Measurements from ENCODE around the gene AMOTL1.

The AMOTL1 gene

DNA sequence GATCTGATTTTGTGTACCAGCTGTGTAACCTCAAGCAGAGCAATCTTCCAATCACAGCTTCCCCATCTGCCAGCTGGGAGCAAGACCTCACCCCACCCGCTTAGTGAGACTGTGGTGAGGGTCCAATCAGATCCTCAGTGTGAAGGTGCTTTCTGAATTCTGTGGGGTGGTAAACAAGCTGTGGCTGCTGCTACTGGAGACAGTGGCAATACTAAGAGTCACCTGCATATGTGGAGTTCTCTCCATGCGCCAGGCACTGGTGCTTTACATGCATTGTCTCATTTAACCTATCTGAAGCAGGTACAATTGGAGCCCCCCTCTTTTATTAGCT is 154.8 kb downstream of the AMOTL1 start:
- no peaks in the 10 kb centered on the region for H4K20me1 ChIP-seq (ENCODE audit: control insufficient read depth, insufficient read depth, low read depth, low read length)
- no peaks in the 10 kb centered on the region for H3K36me3 ChIP-seq (ENCODE audit: control insufficient read depth, low read length)
- H3K4me3 ChIP-seq (ENCODE audit: low read length): no peak overlapping the region
- no peaks in the 10 kb centered on the region for H3F3A ChIP-seq (ENCODE audit: control insufficient read depth, insufficient read depth)
- H3K9me2 ChIP-seq (replicated peaks; ENCODE audit: control insufficient read depth, low read length): no peaks in the 10 kb centered on the region
- H3K27me3 ChIP-seq (ENCODE audit: control insufficient read depth, low read length): peaks cover 2% of the 10 kb centered on the region; the same call in 1 of the 2 replicates
- no peak overlapping the region for H3K27ac ChIP-seq (ENCODE audit: low read depth, low read length)
- H3K4me1 ChIP-seq (ENCODE audit: control insufficient read depth, low read length): peaks cover 11% of the 10 kb centered on the region
- no peaks in the 10 kb centered on the region for H3K79me2 ChIP-seq (ENCODE audit: control insufficient read depth, low read length)
- H3K4me2 ChIP-seq (ENCODE audit: low read length): no peak overlapping the region
- no peaks in the 10 kb centered on the region for H3K9me3 ChIP-seq (ENCODE audit: control insufficient read depth, insufficient read depth, low read length)
- TF ChIP-seq, protein P1, sequence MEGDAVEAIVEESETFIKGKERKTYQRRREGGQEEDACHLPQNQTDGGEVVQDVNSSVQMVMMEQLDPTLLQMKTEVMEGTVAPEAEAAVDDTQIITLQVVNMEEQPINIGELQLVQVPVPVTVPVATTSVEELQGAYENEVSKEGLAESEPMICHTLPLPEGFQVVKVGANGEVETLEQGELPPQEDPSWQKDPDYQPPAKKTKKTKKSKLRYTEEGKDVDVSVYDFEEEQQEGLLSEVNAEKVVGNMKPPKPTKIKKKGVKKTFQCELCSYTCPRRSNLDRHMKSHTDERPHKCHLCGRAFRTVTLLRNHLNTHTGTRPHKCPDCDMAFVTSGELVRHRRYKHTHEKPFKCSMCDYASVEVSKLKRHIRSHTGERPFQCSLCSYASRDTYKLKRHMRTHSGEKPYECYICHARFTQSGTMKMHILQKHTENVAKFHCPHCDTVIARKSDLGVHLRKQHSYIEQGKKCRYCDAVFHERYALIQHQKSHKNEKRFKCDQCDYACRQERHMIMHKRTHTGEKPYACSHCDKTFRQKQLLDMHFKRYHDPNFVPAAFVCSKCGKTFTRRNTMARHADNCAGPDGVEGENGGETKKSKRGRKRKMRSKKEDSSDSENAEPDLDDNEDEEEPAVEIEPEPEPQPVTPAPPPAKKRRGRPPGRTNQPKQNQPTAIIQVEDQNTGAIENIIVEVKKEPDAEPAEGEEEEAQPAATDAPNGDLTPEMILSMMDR (IDR thresholded peaks at IDR 0.05; ENCODE audit: low read depth, low read length, poor library complexity, severe bottlenecking): no peak
- TF ChIP-seq EZH2phosphoT487 (IDR thresholded peaks at IDR 0.05; ENCODE audit: borderline replicate concordance, low read length): no peak

DNA sequence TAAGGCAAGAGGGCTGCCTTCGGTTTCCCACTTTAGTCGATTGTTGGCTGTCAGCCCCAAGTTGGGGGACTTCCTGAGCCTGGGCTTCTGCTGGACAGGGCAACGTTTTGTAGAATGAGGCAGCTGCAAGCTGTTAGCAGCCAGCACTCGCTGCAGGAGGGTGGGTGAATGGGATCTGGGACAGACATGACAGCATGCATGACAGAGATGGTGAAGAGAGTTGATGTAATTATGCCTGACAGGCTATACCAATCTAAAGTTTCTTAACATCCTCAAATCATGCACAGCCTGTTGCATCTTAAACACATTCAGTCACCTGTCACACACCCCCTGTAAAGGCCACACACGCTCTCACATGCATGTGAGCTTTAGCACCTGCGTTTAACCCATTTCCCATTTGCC is 156.0 kb downstream of the AMOTL1 start:
- Histone ChIP-seq H3K27me3 (ENCODE audit: control insufficient read depth, low read length) (peaks cover 2% of the 10 kb centered on the region; the same call in 1 of the 2 replicates), H3F3A (ENCODE audit: control insufficient read depth, insufficient read depth) (no peaks in the 10 kb centered on the region), H3K4me1 (ENCODE audit: control insufficient read depth, low read length) (peaks cover 11% of the 10 kb centered on the region), H3K36me3 (ENCODE audit: control insufficient read depth, low read length) (no peaks in the 10 kb centered on the region), H3K79me2 (ENCODE audit: control insufficient read depth, low read length) (no peaks in the 10 kb centered on the region), H3K9me2 (replicated peaks; ENCODE audit: control insufficient read depth, low read length) (no peaks in the 10 kb centered on the region), H4K20me1 (ENCODE audit: control insufficient read depth, insufficient read depth, low read depth, low read length) (no peaks in the 10 kb centered on the region), H3K27ac (ENCODE audit: low read depth, low read length) (no peak overlapping the region), H3K9me3 (ENCODE audit: control insufficient read depth, insufficient read depth, low read length) (no peaks in the 10 kb centered on the region), H3K4me3 (ENCODE audit: low read length) (no peak overlapping the region), H3K4me2 (ENCODE audit: low read length) (no peak overlapping the region)
- TF ChIP-seq, protein P1 (IDR thresholded peaks at IDR 0.05; ENCODE audit: low read depth, low read length, poor library complexity, severe bottlenecking): no peak
- TF ChIP-seq EZH2phosphoT487 (IDR thresholded peaks at IDR 0.05; ENCODE audit: borderline replicate concordance, low read length): no peak

DNA sequence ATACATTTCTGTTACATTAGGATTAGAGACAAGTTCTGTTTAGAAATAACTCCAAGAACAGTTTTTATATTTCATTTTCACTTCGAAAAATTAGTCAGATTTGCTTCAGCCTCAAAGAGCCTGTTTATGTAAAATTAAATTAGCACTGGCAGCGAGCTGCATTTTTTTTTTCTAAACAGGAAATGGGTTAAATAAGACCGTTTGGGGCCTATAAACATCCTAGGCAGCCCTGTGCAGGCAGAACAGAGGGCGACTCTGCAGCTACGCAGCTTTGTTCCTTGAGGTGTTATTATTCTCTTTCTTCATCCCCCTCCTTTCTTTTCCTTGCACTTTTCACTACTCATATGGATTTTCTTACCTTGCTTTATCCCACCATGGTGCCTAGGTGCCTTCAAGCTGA is 156.5 kb downstream of the AMOTL1 start:
- no peaks in the 10 kb centered on the region for H3K79me2 ChIP-seq (ENCODE audit: control insufficient read depth, low read length)
- no peaks in the 10 kb centered on the region for H3K36me3 ChIP-seq (ENCODE audit: control insufficient read depth, low read length)
- peaks cover 11% of the 10 kb centered on the region for H3K4me1 ChIP-seq (ENCODE audit: control insufficient read depth, low read length)
- no peaks in the 10 kb centered on the region for H4K20me1 ChIP-seq (ENCODE audit: control insufficient read depth, insufficient read depth, low read depth, low read length)
- no peaks in the 10 kb centered on the region for H3K9me2 ChIP-seq (replicated peaks; ENCODE audit: control insufficient read depth, low read length)
- TF ChIP-seq EZH2phosphoT487 (IDR thresholded peaks at IDR 0.05; ENCODE audit: borderline replicate concordance, low read length): no peak
- TF ChIP-seq, protein P1 (IDR thresholded peaks at IDR 0.05; ENCODE audit: low read depth, low read length, poor library complexity, severe bottlenecking): no peak
- no peak overlapping the region for H3K4me3 ChIP-seq (ENCODE audit: low read length)
- H3F3A ChIP-seq (ENCODE audit: control insufficient read depth, insufficient read depth): no peaks in the 10 kb centered on the region
- no peak overlapping the region for H3K4me2 ChIP-seq (ENCODE audit: low read length)
- no peak overlapping the region for H3K27ac ChIP-seq (ENCODE audit: low read depth, low read length)
- no peaks in the 10 kb centered on the region for H3K9me3 ChIP-seq (ENCODE audit: control insufficient read depth, insufficient read depth, low read length)
- peaks cover 2% of the 10 kb centered on the region; the same call in 1 of the 2 replicates for H3K27me3 ChIP-seq (ENCODE audit: control insufficient read depth, low read length)

All from DOHH2 (cell line).